Measurements from ENCODE around the gene NFAT5.

Gene NFAT5

DNA sequence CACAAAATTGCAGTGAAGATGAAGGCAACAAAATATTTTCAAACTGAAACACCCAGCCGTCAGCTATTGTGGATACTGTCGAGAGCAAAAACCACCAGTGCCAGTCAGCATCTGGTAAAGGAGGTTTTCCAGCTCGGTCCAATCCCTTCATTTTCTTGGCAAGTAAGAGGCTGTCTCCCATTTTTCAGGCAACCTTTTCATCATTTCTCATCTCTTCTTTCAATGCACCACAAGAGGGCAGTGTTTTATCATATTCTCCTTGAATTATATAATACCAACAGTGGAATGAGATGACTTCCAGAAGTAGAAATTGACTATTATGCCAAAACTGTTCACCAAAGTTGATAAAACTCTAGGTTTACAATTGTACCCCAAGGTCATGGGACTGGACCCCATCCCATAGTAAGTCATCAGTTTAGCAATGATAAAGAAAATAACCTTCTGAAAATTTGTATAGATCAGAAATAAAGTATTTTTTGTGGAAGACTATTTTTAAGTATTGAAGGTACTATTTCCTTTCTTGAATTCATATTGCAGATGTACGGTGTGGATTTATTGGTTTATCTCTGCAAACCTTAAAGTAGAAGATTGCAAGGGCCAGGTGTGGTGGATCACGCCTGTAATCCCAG is 143.8 kb downstream of the NFAT5 start:
- no peak for DNase-seq (ENCODE audit: low spot score)
- TF ChIP-seq, protein P1, sequence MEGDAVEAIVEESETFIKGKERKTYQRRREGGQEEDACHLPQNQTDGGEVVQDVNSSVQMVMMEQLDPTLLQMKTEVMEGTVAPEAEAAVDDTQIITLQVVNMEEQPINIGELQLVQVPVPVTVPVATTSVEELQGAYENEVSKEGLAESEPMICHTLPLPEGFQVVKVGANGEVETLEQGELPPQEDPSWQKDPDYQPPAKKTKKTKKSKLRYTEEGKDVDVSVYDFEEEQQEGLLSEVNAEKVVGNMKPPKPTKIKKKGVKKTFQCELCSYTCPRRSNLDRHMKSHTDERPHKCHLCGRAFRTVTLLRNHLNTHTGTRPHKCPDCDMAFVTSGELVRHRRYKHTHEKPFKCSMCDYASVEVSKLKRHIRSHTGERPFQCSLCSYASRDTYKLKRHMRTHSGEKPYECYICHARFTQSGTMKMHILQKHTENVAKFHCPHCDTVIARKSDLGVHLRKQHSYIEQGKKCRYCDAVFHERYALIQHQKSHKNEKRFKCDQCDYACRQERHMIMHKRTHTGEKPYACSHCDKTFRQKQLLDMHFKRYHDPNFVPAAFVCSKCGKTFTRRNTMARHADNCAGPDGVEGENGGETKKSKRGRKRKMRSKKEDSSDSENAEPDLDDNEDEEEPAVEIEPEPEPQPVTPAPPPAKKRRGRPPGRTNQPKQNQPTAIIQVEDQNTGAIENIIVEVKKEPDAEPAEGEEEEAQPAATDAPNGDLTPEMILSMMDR (IDR thresholded peaks at IDR 0.05): peak; percentile 32
- H3K27ac ChIP-seq: peak overlapping the region in 1 of 2 donors; percentile 5
- H3K4me3 ChIP-seq: no peak overlapping the region

DNA sequence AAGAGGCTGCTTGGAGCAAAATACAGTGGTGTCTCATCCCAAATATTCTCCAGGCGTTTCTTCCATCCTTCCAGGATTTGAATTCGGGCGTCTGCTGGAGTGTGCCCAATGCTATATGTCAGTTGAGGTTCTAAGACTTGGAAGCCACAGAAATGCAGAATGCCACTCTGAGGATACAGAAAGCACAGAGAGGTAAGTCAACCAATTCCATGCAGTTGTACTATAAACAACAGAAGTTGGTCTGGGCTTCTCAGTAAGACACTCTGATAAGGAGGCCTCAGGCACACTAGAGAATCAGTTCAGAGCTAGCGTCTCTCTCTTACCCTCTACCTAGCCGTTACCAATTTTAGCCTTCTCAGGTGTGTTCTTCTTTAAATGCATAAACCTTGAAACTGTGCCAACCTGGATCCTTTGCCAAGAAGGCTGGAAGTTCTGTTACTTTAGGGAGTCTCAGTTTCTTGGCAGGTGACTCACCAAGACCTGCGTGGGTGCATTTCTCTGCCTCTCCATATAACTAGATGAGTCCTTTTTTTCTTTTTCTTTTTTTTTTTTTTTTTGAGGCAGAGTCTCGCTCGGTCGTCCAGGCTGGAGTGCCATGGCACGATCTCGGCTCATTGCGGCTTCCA is 145.5 kb downstream of the NFAT5 start:
- TF ChIP-seq, protein P1 (IDR thresholded peaks at IDR 0.05): no peak
- Histone ChIP-seq H3K4me3 (no peak overlapping the region), H3K27ac (no peak overlapping the region)

DNA sequence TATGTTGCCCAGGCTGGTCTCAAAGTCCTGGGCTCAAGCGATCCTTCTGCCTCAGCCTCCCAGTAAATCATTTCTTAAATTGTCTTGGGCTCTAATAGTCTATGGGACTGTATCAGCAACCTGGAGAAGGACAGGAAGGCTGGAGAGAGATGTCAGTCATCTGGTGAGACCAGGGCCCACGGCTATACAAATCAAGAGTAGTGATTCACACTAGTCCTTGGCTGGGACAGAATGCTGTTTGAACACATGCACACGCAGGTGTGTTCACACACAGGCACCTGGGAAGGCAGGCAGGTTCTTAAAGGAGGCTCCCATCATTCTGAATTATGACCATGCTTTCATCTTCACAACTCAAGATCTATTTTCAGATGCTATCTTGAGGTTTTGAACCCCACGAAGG is 146.5 kb downstream of the NFAT5 start:
- no peak overlapping the region for H3K27ac ChIP-seq
- TF ChIP-seq, protein P1 (IDR thresholded peaks at IDR 0.05): no peak
- H3K4me3 ChIP-seq: no peak overlapping the region
- DNase-seq (ENCODE audit: low spot score): no peak

More for the DNA sequence above, 145.5 kb downstream of the NFAT5 start:
- DNase-seq (ENCODE audit: low spot score): no peak

DNA sequence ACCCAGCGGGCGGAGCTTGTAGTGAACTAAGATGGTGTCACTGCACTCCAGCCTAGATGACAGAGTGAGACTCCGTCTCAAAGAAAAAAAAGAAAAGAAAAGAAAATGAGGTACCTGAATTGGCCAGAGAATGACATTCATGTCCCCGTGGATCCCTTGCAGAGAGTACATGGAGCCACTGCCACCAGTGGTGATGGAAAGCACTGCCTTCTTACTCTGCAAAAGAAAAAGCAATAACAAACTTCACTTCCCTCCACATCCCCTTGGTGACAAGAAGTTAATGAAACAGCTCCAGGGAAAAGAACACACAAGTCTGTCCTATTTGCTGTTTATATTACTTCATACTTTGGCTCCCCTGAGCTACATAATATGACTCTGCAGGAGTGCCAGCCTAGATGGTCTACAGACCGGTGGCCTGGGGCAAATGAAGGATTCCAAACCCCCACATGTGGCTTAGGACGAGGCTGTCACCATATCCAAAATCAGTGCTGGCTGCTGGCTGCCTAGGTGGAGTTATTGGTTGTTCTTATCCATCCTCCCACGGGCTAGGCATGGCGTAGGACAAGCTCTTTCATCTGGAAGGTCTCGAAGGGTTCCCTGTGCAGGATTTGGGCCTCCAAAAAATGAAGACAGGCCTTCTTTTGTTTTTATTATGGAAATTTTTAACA is 147.3 kb downstream of the NFAT5 start:
- no peak for DNase-seq (ENCODE audit: low spot score)
- TF ChIP-seq, protein P1 (IDR thresholded peaks at IDR 0.05): no peak
- Histone ChIP-seq H3K4me3 (no peak overlapping the region), H3K27ac (no peak overlapping the region)

DNA sequence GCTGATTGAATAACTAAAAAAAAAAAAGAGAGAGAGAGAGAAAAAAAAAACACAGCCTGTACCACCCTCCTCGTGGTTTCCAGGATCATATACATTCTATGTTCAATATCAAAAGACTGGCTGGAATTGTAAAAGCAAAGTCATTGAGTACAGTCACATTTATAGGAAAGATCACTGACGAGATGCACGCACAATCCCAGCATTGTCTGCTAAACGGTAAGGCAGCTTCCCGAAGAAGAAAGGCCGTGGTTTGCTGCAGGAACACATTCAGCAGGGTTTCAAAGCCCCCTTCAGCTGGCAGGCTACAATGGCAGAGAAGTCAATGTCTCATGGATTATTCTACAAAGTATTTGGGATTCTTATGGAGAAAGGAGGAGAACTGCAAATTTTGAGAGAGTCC is 151.3 kb downstream of the NFAT5 start:
- H3K4me3 ChIP-seq: no peak overlapping the region
- H3K27ac ChIP-seq: no peak overlapping the region
- TF ChIP-seq, protein P1 (IDR thresholded peaks at IDR 0.05): no peak
- no peak for DNase-seq (ENCODE audit: low spot score)

DNA sequence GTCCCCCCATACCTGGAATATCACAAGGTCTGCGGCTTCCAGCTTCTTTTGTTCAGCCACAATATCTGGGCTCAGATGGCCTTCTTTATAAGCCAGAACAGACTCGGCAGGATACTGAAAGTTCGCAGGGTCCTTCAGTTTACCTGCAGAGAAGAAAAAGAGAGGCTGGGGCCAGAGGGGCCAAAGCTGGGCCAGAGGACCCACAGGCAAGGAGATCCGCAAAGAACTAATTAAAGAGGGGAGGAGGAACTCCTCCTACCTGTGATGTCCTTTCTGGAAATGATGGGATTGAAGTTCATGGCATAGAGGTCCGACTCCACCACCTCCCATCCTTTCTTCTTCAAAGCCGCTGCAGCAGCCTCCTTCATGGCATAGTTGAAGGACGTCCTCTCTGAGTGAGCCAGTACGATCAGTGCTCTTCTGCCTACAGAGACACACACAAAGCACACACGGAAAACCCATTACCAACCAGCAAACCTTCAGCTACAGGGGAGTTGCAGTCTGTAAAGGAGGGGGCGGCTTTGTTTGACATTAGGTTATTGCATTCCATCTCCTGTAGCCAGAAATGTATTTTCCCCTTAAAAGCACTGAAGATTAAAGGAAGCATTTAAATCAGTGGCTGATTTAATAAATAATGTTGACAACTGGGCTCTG is 152.5 kb downstream of the NFAT5 start:
- no peak for DNase-seq (ENCODE audit: low spot score)
- TF ChIP-seq, protein P1 (IDR thresholded peaks at IDR 0.05): no peak
- no peak overlapping the region for H3K27ac ChIP-seq
- H3K4me3 ChIP-seq: no peak overlapping the region
